ENCODE measurements around the gene ARF1. TPM values are rescaled to one million over a fixed set of nuclear protein-coding genes. Genes with fewer than 3 reads are reported as not detected.

Gene ARF1
- total and polyA plus RNA-seq, 2 of the 13 experiments (the other 11 are each of a cell fraction or from before 2014, with no cell fraction given): 186 to 327 TPM

DNA sequence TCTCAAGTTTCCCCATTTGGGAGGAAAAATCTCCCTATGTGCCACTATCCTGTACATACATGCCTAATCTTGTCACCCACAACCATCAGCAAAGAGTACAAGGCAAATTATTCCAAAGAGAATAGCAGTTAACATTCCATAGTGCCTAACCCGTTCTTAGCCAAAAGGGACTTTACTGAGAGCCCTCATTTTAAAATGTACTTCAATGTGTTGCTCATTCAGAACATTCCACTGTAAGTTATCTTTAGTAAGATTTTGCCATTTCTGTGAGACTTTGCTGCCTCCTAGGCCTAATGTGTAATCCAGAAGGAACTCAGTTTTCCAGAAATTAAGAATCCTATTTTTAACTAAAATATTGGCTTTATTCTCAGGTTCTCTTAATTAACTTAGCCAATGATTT, 37.8 kb downstream of the ARF1 start:
- no peaks in the 10 kb centered on the region for H4K20me1 ChIP-seq (ENCODE audit: insufficient read depth, low read length)
- ATAC-seq: no peak
- no peak for FAIRE-seq
- 50% methylated on average over 1 of the region's 1 CpG for WGBS (ENCODE audit: low lambda C conversion rate)
- H3K4me3 ChIP-seq (replicated peaks in 1 of 3; ENCODE audit: insufficient read depth in 1 of 3, low read depth in 2 of 3, low read length in 3 of 3): no peak overlapping the region
- POLR2A ChIA-PET: interaction anchor here (3.1 to 3.7 kb wide), 2 partner anchors 10 to 45 kb away, joined by 11 to 12 read pairs; partner anchors contain the start of gene IBA57
- in situ Hi-C loops (cut with HindIII; ENCODE audit: extremely low pct_ligation_motif_present, low pct_unique_long_range_greater_than_20kb): no loop called here
- intact Hi-C loops (cut with micrococcal nuclease; ENCODE audit: unreplicated experiment): no loop called here
- no peak overlapping the region for H2AFZ ChIP-seq (ENCODE audit: low read length)
- peaks cover 17% of the 10 kb centered on the region for H3K4me1 ChIP-seq (ENCODE audit: insufficient read depth, low read length)
- no peak for DNase-seq (ENCODE audit: low spot score)
- H3K36me3 ChIP-seq (replicated peaks in 1 of 2; ENCODE audit: control insufficient read depth in 1 of 2, insufficient read depth in 2 of 2, low read length in 2 of 2): no peaks in the 10 kb centered on the region
- H3K27ac ChIP-seq (ENCODE audit: extremely low read length, insufficient read depth, low read length): no peak overlapping the region
- CTCF ChIA-PET (ENCODE audit: low intra/inter-chr PET ratio, low total read pairs): no interaction called here
- H3K9me3 ChIP-seq (ENCODE audit: low read length): peaks cover 21% of the 10 kb centered on the region
- no peaks in the 10 kb centered on the region for H3K79me2 ChIP-seq (ENCODE audit: insufficient read depth, low read length)
- no peak overlapping the region for H3K4me2 ChIP-seq (ENCODE audit: low read depth, low read length)
- no peaks in the 10 kb centered on the region for H3K27me3 ChIP-seq (ENCODE audit: control insufficient read depth in 1 of 2, insufficient read depth in 2 of 2, low read length in 2 of 2)
- H3K9ac ChIP-seq (ENCODE audit: insufficient read depth, low read depth, low read length): no peak overlapping the region
- no TSS peak for BruUV-seq (replicated peaks)
- TF ChIP-seq ZNF558 (CRISPR knock-in tag; IDR thresholded peaks at IDR 0.05; ENCODE audit: borderline replicate concordance): no peak
- no peak for TF ChIP-seq ZC3H4 (CRISPR knock-in tag; IDR thresholded peaks at IDR 0.05; ENCODE audit: borderline replicate concordance)
- TF ChIP-seq SP4 (CRISPR knock-in tag; IDR thresholded peaks at IDR 0.05): no peak
- TF ChIP-seq NCOA5 (CRISPR knock-in tag; IDR thresholded peaks at IDR 0.05): no peak
- TF ChIP-seq ZSCAN22 (CRISPR knock-in tag; IDR thresholded peaks at IDR 0.05): no peak
- no peak for TF ChIP-seq ZNF230 (CRISPR knock-in tag; IDR thresholded peaks at IDR 0.05)
- TF ChIP-seq, protein P1, sequence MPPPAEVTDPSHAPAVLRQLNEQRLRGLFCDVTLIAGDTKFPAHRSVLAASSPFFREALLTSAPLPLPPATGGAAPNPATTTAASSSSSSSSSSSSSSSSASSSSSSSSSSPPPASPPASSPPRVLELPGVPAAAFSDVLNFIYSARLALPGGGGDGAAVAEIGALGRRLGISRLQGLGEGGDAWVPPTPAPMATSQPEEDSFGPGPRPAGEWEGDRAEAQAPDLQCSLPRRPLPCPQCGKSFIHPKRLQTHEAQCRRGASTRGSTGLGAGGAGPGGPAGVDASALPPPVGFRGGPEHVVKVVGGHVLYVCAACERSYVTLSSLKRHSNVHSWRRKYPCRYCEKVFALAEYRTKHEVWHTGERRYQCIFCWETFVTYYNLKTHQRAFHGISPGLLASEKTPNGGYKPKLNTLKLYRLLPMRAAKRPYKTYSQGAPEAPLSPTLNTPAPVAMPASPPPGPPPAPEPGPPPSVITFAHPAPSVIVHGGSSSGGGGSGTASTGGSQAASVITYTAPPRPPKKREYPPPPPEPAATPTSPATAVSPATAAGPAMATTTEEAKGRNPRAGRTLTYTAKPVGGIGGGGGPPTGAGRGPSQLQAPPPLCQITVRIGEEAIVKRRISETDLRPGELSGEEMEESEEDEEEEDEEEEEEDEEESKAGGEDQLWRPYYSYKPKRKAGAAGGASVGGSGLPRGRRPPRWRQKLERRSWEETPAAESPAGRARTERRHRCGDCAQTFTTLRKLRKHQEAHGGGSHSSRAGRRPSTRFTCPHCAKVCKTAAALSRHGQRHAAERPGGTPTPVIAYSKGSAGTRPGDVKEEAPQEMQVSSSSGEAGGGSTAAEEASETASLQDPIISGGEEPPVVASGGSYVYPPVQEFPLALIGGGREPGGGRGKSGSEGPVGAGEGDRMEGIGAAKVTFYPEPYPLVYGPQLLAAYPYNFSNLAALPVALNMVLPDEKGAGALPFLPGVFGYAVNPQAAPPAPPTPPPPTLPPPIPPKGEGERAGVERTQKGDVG (CRISPR knock-in tag; IDR thresholded peaks at IDR 0.05; ENCODE audit: borderline replicate concordance): no peak
- TF ChIP-seq, protein P2, sequence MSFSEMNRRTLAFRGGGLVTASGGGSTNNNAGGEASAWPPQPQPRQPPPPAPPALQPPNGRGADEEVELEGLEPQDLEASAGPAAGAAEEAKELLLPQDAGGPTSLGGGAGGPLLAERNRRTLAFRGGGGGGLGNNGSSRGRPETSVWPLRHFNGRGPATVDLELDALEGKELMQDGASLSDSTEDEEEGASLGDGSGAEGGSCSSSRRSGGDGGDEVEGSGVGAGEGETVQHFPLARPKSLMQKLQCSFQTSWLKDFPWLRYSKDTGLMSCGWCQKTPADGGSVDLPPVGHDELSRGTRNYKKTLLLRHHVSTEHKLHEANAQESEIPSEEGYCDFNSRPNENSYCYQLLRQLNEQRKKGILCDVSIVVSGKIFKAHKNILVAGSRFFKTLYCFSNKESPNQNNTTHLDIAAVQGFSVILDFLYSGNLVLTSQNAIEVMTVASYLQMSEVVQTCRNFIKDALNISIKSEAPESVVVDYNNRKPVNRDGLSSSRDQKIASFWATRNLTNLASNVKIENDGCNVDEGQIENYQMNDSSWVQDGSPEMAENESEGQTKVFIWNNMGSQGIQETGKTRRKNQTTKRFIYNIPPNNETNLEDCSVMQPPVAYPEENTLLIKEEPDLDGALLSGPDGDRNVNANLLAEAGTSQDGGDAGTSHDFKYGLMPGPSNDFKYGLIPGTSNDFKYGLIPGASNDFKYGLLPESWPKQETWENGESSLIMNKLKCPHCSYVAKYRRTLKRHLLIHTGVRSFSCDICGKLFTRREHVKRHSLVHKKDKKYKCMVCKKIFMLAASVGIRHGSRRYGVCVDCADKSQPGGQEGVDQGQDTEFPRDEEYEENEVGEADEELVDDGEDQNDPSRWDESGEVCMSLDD (CRISPR knock-in tag; IDR thresholded peaks at IDR 0.05; ENCODE audit: borderline replicate concordance): no peak
- no peak for TF ChIP-seq GABPA (IDR thresholded peaks at IDR 0.05; ENCODE audit: low read depth, low read length)
- TF ChIP-seq GABPA (CRISPR knock-in tag; IDR thresholded peaks at IDR 0.05; ENCODE audit: low read depth): no peak
- no peak for TF ChIP-seq ARHGAP35 (CRISPR knock-in tag; IDR thresholded peaks at IDR 0.05; ENCODE audit: borderline replicate concordance)
- no peak for TF ChIP-seq SUZ12 (IDR thresholded peaks at IDR 0.05; ENCODE audit: low read depth, low read length)
- no peak for TF ChIP-seq NAIF1 (CRISPR knock-in tag; IDR thresholded peaks at IDR 0.05; ENCODE audit: borderline replicate concordance)
- TF ChIP-seq ZNF614 (CRISPR knock-in tag; IDR thresholded peaks at IDR 0.05; ENCODE audit: borderline replicate concordance): no peak
- no peak for TF ChIP-seq SRF (IDR thresholded peaks at IDR 0.05; ENCODE audit: low read depth, low read length)
- TF ChIP-seq ZNF737 (CRISPR knock-in tag; IDR thresholded peaks at IDR 0.05; ENCODE audit: borderline replicate concordance): no peak
